GM20000 (cell line): Measurements from ENCODE around the gene SPATS2.
"Not testable (repeated sequence)": the region's sequence is repeated elsewhere in the genome, so short reads cannot be mapped to it uniquely, and the experiment has no call there.

Source experiments
- DNase-seq: peaks from one replicate; pipeline ENCODE4 v3.0.0; 2012; ENCODE audit warnings: low spot score
- CTCF ChIP-seq: IDR thresholded peaks from 2 replicates; pipeline ENCODE4 v1.5.1; 2012; ENCODE audit warnings: mild to moderate bottlenecking, control low read depth; ENCODE audit errors: extremely low read depth, missing control alignments

Gene SPATS2

GRCh38 chr12:49375406-49375805 is 8.1 kb downstream of the SPATS2 start:
- no peak for TF ChIP-seq CTCF

GRCh38 chr12:49377386-49377785 is 10.1 kb downstream of the SPATS2 start:
- DNase-seq, result no peak
- no peak for TF ChIP-seq CTCF

More at GRCh38 chr12:49375406-49375805, 8.1 kb downstream of the SPATS2 start:
- no peak for DNase-seq

GRCh38 chr12:49380184-49380583 is 12.9 kb downstream of the SPATS2 start:
- not testable (repeated sequence) for DNase-seq

- TF ChIP-seq CTCF, result peak; percentile 23
- no peak for DNase-seq
These were observed 21.6 kb downstream of the SPATS2 start for GRCh38 chr12:49388682-49389386.

GRCh38 chr12:49389387-49389703 is 22.1 kb downstream of the SPATS2 start:
- no peak for TF ChIP-seq CTCF
- no peak for DNase-seq

GRCh38 chr12:49397000-49397399 is 29.7 kb downstream of the SPATS2 start:
- DNase-seq, result no peak
- TF ChIP-seq CTCF, result no peak

GRCh38 chr12:49400304-49400703 is 33.0 kb downstream of the SPATS2 start:
- no peak for TF ChIP-seq CTCF
- DNase-seq, result no peak

- no peak for DNase-seq
- TF ChIP-seq CTCF, result no peak
These were observed 36.7 kb downstream of the SPATS2 start for GRCh38 chr12:49403971-49404450.
